ENCODE data around the gene ADAMTS12.

DNA sequence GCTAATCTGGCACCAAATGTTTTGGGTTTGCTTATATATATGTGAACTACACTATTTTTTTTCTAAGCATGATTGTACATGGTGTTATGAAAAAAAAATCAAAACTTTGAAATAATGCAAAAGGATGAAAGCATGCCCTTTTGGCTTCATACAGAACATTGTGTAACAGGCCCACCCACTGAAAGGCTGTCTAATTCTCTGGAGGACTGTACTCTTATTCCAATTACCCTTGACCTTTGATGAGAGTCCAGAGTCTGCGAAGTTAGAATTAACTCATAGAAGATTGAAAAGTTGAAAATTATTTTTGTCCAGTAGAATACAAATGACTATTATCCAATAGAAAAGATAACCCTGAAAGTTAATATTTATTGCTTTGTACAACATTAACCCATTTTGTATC lies 117.4 kb downstream of the ADAMTS12 start:
- no peak for TF ChIP-seq EZH2phosphoT487 (IDR thresholded peaks at IDR 0.05; ENCODE audit: borderline replicate concordance)
- no peak for TF ChIP-seq POLR2A (IDR thresholded peaks at IDR 0.05; ENCODE audit: borderline replicate concordance, extremely low read depth, insufficient read depth, insufficient read length)
- TF ChIP-seq, protein P1, sequence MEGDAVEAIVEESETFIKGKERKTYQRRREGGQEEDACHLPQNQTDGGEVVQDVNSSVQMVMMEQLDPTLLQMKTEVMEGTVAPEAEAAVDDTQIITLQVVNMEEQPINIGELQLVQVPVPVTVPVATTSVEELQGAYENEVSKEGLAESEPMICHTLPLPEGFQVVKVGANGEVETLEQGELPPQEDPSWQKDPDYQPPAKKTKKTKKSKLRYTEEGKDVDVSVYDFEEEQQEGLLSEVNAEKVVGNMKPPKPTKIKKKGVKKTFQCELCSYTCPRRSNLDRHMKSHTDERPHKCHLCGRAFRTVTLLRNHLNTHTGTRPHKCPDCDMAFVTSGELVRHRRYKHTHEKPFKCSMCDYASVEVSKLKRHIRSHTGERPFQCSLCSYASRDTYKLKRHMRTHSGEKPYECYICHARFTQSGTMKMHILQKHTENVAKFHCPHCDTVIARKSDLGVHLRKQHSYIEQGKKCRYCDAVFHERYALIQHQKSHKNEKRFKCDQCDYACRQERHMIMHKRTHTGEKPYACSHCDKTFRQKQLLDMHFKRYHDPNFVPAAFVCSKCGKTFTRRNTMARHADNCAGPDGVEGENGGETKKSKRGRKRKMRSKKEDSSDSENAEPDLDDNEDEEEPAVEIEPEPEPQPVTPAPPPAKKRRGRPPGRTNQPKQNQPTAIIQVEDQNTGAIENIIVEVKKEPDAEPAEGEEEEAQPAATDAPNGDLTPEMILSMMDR (IDR thresholded peaks at IDR 0.05 in 2 of 3, conservative IDR thresholded peaks at IDR 0.05 in 1 of 3; ENCODE audit: borderline replicate concordance in 1 of 3, insufficient read depth in 1 of 3, low read depth in 2 of 3, low read length in 2 of 3), result no peak
- TF ChIP-seq, protein P2, sequence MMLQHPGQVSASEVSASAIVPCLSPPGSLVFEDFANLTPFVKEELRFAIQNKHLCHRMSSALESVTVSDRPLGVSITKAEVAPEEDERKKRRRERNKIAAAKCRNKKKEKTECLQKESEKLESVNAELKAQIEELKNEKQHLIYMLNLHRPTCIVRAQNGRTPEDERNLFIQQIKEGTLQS (IDR thresholded peaks at IDR 0.05), result no peak
- no peak for TF ChIP-seq ZFX (IDR thresholded peaks at IDR 0.05)
- no peak for TF ChIP-seq TCF7L2 (IDR thresholded peaks at IDR 0.05; ENCODE audit: borderline replicate concordance, extremely low read depth, insufficient read depth, insufficient read length)
- no peak for TF ChIP-seq RAD21 (IDR thresholded peaks at IDR 0.05; ENCODE audit: low read depth)
- TF ChIP-seq EZH2 (IDR thresholded peaks at IDR 0.05), result no peak

Data from HCT116 (cell line).